ENCODE results near the gene RRP12.

The RRP12 gene

DNA sequence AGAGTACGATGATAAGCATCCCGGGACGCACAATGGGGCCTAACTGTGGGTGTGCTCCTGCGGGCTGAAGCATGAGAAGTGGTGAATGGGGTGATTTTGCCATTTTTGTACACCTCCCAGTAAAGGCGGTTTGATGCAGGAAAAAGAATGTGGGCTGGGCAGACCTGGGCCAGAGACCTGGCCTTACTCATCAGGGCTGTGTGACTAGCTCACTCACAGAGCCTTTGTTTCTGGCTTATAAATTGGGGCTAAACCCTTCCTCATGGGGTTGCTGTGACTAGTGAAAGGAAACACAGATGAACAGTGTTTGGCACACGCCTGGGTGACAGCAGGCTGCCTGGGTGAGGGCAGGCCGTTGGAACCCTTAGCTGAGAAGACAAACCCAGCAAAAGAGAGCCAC lies 18.0 kb downstream of the RRP12 start:
- TF ChIP-seq, protein P1, sequence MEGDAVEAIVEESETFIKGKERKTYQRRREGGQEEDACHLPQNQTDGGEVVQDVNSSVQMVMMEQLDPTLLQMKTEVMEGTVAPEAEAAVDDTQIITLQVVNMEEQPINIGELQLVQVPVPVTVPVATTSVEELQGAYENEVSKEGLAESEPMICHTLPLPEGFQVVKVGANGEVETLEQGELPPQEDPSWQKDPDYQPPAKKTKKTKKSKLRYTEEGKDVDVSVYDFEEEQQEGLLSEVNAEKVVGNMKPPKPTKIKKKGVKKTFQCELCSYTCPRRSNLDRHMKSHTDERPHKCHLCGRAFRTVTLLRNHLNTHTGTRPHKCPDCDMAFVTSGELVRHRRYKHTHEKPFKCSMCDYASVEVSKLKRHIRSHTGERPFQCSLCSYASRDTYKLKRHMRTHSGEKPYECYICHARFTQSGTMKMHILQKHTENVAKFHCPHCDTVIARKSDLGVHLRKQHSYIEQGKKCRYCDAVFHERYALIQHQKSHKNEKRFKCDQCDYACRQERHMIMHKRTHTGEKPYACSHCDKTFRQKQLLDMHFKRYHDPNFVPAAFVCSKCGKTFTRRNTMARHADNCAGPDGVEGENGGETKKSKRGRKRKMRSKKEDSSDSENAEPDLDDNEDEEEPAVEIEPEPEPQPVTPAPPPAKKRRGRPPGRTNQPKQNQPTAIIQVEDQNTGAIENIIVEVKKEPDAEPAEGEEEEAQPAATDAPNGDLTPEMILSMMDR (IDR thresholded peaks at IDR 0.05) = no peak
- Histone ChIP-seq H3K27ac (no peak overlapping the region), H3K4me3 (no peak overlapping the region), H3K27me3 (no peaks in the 10 kb centered on the region), H3K4me1 (no peaks in the 10 kb centered on the region), H3K36me3 (peaks cover 19 to 95% (median 56%) of the 10 kb centered on the region in 3 donors), H3K9me3 (no peaks in the 10 kb centered on the region)
- no peak for DNase-seq
- intact Hi-C loops (cut with DNase I; ENCODE audit: low total_unique reads) = no loop called here

DNA sequence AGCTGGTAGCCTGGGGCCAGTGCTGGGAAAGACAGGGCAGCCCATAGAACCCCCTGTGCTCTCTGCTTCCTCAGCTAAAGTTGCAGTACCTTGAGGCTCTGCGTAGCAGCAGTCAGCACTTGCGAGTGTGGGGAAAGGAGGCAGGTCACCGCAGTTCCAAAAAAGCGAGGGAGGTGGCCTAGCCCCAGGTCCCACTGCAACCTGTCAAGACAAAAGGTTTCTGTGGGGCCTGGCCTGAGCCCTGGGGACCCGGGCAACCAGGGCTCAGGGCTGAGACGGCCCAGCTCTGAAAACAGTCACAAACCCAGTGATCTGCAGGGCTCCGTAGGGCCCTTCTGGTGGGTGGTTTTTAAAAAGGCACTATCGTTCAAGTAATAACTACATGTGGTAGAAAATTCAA lies 19.5 kb downstream of the RRP12 start:
- no peak overlapping the region for H3K4me3 ChIP-seq
- H3K27ac ChIP-seq = no peak overlapping the region
- no peak for DNase-seq
- intact Hi-C loops (cut with DNase I; ENCODE audit: low total_unique reads) = no loop called here
- no peaks in the 10 kb centered on the region for H3K9me3 ChIP-seq
- TF ChIP-seq, protein P1 (IDR thresholded peaks at IDR 0.05) = no peak
- H3K4me1 ChIP-seq = no peaks in the 10 kb centered on the region
- peaks cover 11 to 96% (median 47%) of the 10 kb centered on the region in 3 donors for H3K36me3 ChIP-seq
- no peaks in the 10 kb centered on the region for H3K27me3 ChIP-seq

DNA sequence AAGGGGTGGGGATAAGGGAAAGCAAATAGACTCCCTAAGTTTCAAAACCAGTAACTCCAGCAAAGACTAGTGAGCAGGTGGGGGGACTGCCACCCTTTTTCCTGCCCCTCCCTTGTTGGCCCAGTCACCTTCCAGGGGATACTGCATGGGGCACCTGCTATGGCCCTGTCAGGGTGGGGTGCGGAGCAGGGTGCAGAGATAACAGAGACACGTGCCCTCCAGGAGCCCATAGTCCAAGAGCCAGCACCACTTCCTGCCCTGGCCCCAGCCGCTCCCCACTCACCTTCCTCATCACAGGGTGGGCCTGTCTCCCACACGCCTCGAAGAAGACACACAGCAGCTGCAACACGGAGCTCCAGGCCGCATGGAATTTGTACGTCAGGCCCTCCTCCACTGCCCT lies 20.6 kb downstream of the RRP12 start:
- Histone ChIP-seq H3K4me3 (no peak overlapping the region), H3K9me3 (no peaks in the 10 kb centered on the region), H3K4me1 (no peaks in the 10 kb centered on the region), H3K27ac (no peak overlapping the region), H3K36me3 (peaks cover 9 to 96% (median 42%) of the 10 kb centered on the region in 3 donors), H3K27me3 (no peaks in the 10 kb centered on the region)
- TF ChIP-seq, protein P1 (IDR thresholded peaks at IDR 0.05) = no peak
- no peak for DNase-seq
- intact Hi-C loops (cut with DNase I; ENCODE audit: low total_unique reads) = no loop called here

DNA sequence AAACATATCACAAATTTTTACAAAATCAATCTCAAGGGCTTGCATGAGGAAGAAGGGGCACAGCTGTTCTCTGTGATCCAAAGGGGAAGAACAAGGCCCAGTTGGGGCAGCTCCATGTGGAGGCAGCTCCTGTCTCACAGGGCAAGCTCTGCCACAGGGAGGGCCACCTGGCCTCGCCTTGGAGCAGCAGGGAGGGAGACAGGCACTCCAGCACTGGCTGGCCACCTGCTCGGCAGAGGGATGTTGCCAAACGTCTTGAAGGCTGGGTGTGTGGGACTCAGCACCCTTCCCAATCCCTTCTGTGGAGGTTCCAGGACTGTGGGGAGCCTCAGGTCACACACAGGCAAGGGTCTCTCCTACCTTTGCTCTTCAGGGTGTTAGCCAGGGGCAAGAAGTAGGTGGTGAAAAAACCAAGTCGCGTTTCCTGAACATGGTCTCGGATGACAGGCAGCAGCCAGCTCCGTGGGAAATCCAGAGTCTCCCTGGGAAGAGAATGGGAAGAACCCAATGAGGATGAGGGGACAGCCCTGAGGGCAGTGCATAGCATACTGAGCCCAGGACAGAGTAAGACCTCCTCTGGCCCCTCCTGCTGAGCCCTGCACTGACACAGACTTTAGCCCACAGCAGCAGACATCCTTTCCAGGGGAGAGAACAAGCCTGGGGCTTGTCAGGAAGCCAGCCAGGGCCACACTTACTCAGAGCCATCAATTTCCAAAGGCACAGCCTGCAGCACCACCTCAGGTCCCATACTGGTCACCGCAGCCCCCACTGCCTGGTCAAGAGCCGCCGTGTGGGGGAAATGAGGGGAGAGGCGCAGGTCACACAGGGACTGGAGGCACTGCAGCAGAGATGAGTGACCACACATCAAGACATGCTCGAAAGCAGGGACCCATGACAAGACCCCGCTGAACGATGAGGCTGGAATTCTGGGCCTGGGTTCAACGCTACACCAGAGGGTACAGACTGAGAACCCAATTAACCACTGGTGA lies 21.9 kb downstream of the RRP12 start:
- no peak overlapping the region for H3K4me3 ChIP-seq
- intact Hi-C loops (cut with DNase I; ENCODE audit: low total_unique reads) = no loop called here
- no peak overlapping the region for H3K27ac ChIP-seq
- no peak for DNase-seq
- H3K27me3 ChIP-seq = no peaks in the 10 kb centered on the region
- no peaks in the 10 kb centered on the region for H3K9me3 ChIP-seq
- no peaks in the 10 kb centered on the region for H3K4me1 ChIP-seq
- peaks cover 9 to 84% (median 38%) of the 10 kb centered on the region in 3 donors for H3K36me3 ChIP-seq
- TF ChIP-seq, protein P1 (IDR thresholded peaks at IDR 0.05) = no peak

GRCh38 chr10:97376413-97376812 lies 24.7 kb downstream of the RRP12 start:
- Histone ChIP-seq H3K36me3 (peaks cover 27 to 85% (median 52%) of the 10 kb centered on the region in 3 donors), H3K9me3 (no peaks in the 10 kb centered on the region), H3K27ac (no peak overlapping the region), H3K27me3 (no peaks in the 10 kb centered on the region), H3K4me3 (no peak overlapping the region), H3K4me1 (no peaks in the 10 kb centered on the region)
- DNase-seq = no peak
- TF ChIP-seq, protein P1 (IDR thresholded peaks at IDR 0.05) = no peak
- intact Hi-C loops (cut with DNase I; ENCODE audit: low total_unique reads) = no loop called here

Data from tibial artery (tissue), 4 donors.